Islet precursor cell (in vitro differentiated cells): ENCODE results near the gene TGDS.
A peak's percentile ranks its signal among the peaks of the same experiment; 100 is the strongest.

Experiments
- DNase-seq: peaks from one replicate; pipeline ENCODE4 v3.0.0-alpha.2; 2018

The TGDS gene

GRCh38 chr13:94598281-94598680, 2.3 kb upstream of the TGDS start:
- no peak for DNase-seq

GRCh38 chr13:94596575-94596971, 621 bp upstream of the TGDS start:
- no peak for DNase-seq

- peak; percentile 63 for DNase-seq
Observed at GRCh38 chr13:94595001-94595949, 677 bp downstream of the TGDS start.

GRCh38 chr13:94590744-94591143, 5.2 kb downstream of the TGDS start:
- no peak for DNase-seq

- no peak for DNase-seq
Observed at GRCh38 chr13:94588541-94588940, 7.4 kb downstream of the TGDS start.

- DNase-seq, result no peak
Observed at GRCh38 chr13:94586371-94586770, 9.6 kb downstream of the TGDS start.

- no peak for DNase-seq
Observed at GRCh38 chr13:94585543-94586101, 10.3 kb downstream of the TGDS start.

GRCh38 chr13:94583926-94584325, 12.0 kb downstream of the TGDS start:
- no peak for DNase-seq

- no peak for DNase-seq
Observed at GRCh38 chr13:94579063-94579462, 16.9 kb downstream of the TGDS start.

GRCh38 chr13:94569615-94570014, 26.3 kb downstream of the TGDS start:
- no peak for DNase-seq

GRCh38 chr13:94568443-94568842, 27.5 kb downstream of the TGDS start:
- no peak for DNase-seq

- no peak for DNase-seq
Observed at GRCh38 chr13:94567581-94567980, 28.4 kb downstream of the TGDS start.

- no peak for DNase-seq
Observed at GRCh38 chr13:94561126-94561525, 34.8 kb downstream of the TGDS start.

- DNase-seq, result no peak
Observed at GRCh38 chr13:94560116-94560515, 35.8 kb downstream of the TGDS start.

- DNase-seq, result no peak
Observed at GRCh38 chr13:94559222-94559795, 36.6 kb downstream of the TGDS start.

- no peak for DNase-seq
Observed at GRCh38 chr13:94558716-94559115, 37.2 kb downstream of the TGDS start.

- no peak for DNase-seq
Observed at GRCh38 chr13:94557684-94558235, 38.2 kb downstream of the TGDS start.

GRCh38 chr13:94556621-94557020, 39.3 kb downstream of the TGDS start:
- DNase-seq, result no peak

- DNase-seq, result no peak
Observed at GRCh38 chr13:94556041-94556440, 39.9 kb downstream of the TGDS start.

GRCh38 chr13:94553766-94554165, 42.2 kb downstream of the TGDS start:
- no peak for DNase-seq

- DNase-seq, result no peak
Observed at GRCh38 chr13:94552095-94552494, 43.9 kb downstream of the TGDS start.

GRCh38 chr13:94550062-94550738, 45.8 kb downstream of the TGDS start:
- no peak for DNase-seq
